ENCODE results near the gene USP28.
"Not testable (repeated sequence)": the region's sequence is repeated elsewhere in the genome, so short reads cannot be mapped to it uniquely, and the experiment has no call there.

USP28 gene

DNA sequence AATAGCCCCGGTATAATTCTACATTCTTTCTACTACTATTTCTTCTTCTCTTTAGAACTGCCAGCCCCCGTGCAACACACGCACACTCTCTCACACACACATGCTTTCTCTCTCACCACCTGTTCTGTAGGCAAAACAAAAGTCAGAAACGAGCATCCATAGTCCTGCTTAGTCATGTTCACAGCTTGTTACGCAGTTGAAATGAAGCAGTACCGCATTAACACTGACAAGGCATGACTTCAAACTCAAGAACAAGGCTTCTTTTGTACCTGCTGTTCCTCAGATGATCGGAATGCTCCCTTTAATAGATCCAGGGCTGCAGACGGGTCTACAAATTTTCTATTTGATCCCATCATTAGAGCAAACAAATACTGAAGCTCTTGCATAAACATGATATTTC, 42.2 kb downstream of the USP28 start:
- no peak for DNase-seq

DNA sequence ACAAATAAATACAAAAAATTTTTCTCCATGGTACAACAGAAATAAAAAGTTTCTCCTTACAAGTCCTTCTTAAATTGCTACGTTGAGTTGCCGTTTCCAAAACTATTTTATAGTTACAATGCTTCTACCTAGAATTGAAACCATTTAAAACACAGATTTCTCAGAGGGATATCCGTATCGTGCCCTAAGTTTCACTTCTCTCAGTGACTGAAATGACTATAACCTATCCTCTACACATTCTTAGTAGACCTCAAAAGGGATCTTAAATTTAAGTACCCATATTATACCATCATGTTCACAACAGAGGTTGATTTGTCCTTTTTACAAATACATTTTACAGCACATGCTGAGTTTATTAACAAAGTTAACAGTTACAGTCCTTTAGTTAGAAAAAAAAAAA, 44.1 kb downstream of the USP28 start:
- DNase-seq: no peak

DNA sequence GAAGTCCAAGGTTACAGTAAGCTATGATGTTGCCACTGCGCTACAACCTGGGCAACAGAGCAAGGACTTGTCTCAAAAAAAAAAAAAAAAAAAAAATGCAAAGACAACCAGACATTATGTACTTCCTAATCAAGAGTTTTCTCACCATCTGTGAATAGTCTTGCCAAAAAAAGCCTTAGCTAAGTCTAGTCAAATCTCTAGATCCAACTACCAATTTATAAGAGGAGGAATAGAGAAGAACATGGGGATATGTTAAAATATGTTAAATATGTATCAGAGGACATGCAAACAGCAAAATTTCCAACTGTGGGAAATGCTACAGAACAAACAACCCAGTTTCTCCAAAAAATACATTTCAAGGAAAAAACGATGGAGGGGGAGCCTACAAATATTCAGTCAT, 45.6 kb downstream of the USP28 start:
- no peak for DNase-seq

DNA sequence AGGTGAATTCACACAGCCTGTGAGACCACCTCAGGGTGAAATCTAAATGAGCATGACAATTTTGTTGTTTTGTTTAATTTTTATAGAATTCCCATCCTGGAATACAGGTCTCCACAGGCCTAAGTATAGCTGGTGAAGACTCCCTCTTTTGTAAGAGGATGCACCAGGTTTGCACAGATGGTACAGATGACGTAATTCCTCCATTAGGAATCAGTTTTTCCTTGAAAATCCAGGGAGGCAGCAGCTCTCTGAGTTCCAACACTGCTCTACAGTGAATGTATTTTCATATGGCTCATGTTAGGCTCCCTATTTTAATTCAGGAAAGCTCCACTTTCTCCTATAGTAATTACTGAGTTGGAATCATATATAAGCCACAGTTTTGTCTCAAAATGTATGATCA, 47.2 kb downstream of the USP28 start:
- no peak for DNase-seq

DNA sequence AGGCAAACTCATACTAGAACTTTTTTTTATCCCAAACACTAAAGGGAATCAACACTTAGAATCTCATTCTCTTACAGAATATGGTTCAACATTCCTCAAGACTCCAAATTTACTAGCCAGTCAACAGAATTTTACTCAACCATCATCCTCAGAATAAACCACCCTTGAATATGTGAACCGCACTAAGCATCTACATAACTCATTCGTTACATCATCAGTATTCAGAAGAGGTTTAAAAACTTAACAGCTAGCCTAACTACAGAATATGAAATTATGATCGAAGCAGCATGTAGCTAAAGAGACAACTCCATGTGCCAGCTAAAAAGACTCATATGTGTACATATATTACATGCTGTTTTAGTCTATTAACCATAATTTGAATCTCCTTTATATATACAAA, 47.9 kb downstream of the USP28 start:
- no peak for DNase-seq

DNA sequence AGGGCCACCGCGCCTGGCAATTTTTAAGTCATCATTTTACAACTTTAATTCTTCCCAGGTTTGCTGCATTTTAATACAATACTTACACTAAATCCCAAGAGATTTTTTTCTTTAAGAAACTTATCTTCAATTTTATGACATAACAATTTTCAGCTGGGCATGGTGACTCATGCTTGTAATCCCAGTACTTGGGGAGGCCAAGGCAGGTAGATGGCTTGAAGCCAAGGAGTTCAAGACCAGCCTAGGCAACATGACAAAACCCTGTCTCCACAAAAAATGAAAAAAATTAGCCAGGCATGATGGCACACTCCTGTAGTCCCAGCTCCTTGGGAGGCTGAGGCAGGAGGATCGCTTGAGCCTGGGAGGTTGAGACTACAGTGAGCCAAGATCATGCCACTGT, 56.9 kb downstream of the USP28 start:
- DNase-seq: no peak

DNA sequence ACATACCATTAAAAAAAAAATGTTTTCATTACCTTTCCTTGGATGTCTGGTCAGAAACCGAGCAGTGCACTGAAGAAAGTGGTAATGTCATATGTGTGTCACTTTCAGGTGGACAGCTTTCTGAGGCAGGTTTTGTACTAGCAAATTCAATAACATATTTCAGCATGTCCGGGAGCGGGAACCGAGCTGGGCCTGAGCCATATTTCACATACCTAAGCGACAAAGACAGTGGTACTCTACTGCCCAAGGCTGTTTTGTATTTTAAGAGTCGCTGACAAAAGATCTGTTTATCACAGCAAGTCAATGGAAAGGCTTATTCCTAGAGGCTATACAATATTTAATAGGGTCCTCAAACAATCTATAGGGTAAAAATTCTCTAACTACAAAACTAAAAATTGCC, 57.7 kb downstream of the USP28 start:
- no peak for DNase-seq

DNA sequence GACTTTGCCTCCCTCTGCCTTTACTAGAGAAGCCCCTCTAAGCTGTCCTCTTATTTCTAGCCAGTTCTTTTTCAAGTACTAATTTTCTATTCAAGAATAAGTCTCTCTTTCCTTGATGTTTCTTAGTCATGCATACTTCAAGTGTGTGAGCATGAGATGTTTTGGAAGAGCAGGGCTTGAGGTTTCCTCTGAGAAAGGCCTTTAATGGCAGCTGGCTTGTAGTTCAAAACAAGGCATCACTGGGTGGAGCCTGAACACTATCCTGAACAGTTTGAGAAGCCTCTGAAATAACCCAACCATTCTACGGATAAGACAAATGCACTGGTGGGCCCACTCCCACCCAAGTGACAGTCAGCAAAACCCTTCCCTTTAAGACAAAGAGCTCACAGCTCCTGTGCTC, 58.2 kb downstream of the USP28 start:
- no peak for DNase-seq

DNA sequence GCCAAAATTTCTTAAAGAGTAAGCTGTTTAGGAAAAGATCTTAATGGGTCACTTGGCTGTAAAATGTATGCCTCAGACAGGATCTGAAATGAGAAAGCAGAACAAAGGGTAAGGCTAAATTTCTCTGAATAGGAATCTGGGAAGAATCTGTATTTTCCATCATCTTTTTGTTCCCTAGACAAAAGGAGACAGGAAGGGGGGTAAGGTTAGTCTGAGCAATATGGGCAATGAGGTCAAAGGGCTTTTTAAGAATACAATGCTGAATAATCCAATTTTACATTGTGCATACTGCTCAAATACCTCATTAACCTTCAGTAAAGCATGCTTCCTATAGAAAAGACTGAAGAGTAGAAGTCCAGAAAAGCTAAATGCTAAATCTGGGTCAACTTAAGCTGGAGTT, 61.2 kb downstream of the USP28 start:
- DNase-seq: no peak

DNA sequence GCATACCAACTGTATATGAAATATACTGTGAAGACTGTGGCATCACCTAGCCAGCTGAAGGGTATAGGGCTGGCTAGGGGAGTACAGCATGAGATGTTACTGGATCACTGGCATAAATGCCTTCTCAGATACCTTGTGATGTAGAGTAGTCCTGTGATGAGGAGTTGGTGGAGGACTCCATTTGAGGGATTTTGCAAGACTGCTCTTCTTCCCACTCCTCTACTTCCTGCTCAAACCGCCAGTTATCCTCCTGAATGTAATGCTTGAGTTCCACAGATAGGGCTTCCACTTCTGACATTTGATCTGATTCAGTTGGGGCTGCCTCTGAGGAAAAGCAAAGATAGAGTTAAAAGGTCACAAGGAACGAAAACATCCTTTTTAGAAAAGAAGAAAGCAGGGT, 66.4 kb downstream of the USP28 start:
- no peak for DNase-seq

DNA sequence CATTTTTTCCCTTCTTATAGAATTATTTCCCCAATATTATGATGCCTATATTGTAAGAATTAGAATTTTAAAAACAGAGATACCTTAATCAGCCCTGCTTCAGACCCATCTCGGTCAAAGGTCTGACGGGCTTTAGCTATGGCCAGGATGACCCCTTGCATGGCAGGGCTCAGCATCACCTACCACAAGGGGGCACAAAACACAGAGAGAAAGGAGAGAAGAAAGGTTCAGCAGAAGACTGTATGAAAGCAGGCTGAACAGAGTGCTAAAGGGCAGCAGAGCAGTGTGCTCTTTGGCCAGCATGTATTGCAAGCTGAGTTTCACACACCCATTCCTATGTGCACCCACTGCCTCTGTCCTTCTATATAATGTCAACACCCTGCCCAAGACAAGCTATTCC, 69.0 kb downstream of the USP28 start:
- DNase-seq: no peak

DNA sequence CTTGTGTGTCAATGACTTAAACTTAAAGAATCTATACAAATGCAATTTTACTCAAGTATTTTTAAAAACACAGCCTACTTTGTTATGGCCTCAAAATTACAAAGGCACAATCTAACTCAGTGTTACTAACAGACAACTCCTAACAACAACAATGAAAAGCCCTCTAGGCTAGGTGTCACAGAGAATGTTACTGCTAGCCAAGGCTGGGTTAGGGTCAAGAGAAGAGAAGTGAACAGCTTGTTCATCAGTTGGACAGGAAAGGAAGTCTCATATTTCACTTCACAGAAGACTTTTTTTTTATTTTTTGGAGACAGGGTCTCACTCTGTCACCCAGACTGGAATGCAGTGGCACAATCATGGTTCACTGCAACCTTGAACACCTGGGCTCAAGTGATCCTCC, 69.7 kb downstream of the USP28 start:
- DNase-seq: no peak

DNA sequence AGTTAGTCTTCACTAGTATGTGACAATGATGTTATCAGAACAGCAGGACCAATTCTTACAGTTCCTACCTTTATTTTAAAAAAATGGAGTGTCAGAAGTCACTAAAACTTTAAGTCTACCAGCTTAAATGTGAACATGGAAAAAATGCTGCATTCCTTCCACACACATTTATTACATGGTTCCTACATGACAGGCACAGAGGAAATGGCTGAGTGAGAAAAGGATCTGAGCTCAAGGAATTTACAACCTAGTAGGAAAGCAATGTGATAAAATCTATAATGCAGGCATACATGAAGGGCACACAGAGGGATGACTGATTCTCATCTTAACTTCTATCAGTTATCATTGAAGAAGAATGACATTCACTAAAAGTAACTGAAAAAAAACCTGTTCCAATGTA, 72.8 kb downstream of the USP28 start:
- no peak for DNase-seq

DNA sequence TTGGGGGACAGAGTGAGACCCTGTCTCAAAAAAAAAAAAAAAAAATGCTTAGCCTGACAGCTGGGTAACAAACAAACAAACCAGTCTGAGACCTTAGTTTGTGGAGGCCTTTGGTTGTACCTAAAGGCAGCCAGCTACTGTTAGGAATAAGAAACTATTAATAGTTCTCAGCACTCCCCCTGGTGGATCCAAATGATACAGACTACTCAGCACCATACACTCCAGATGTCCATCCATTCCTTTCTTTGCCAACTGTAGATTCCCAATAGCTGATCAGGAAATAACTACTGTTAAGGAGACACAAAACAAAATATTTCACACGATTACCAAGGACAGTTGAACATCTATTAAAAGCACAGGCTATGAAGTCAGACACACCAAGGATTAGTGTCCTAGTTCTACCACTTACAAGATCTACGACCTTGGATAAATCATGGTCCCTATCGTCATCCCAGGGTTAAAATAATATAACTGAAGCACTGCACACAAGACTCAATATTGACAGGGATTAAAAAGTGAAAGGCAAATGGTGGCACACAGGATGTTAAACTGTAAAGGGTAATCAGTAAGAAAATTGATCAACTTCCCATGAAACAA, 78.6 kb downstream of the USP28 start:
- DNase-seq: peak; percentile 60

DNA sequence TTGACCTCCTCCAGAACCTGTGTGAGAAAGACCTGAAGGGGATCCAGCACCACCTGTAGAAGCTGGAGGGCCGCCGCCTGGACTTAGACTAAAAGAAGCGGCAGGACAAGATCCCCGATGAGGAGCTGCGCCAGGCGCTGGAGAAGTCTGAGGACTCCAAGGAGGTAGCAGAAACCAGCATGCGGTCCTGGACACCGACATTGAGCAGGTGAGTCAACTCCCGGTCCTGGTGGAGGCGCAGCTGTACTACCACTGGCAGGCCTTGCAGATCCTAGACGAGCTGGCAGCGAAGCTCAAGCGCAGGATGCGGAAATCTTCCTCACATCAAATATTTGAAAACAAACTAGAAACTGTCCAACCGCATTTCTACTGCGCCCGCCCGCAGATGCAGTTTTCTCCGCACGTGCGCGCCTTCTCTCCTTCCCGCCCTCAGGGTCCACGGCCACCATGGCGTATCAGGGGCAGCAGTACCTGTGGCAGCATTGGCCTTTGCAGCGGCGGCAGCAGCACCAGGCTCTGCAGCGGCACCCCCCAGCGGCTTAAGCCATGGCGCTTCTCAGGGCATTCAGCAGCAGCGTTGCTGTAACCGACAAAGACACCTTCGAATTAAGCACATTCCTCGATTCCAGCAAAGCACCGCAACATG, 85.6 kb downstream of the USP28 start:
- DNase-seq: no peak

DNA sequence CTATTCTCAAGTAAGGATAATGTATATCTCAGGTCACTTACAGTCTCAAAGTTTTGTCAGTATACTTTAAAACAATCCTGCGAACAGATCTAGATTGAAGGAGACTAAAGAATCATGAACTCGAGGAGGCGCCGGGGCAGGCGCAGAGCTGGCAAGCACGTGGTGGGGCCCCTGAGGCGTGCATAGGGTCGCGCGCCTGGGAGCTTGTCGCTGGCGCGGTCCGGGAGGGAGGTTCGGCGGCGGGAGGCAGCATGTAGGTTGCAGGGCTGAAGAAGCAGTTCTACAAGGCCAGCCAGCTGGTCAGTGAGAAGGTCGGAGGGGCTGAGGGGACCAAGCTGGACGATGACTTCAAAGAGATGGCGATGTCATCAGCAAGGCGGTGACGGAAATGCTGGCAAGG, 86.4 kb downstream of the USP28 start:
- not testable (repeated sequence) for DNase-seq

DNA sequence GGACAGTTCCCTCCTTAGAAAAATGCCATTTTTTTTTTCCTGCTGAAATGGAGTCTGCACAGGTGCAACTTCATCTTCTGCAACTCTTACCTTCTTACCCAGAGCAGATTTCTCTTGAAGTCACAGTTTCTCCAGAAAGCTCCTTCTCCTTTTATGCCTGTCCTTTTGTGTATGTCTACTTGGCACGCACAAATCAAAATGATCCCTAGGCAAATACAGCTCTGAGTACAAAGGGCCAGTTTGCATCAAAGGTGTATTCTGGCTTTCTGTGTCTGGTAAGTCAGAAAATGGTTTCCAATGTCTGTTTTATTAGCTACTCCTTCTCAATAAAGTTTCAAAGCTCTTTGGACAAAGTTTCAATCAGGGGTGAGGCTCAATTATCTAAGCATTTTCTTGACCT, 93.2 kb downstream of the USP28 start:
- DNase-seq: no peak

DNA sequence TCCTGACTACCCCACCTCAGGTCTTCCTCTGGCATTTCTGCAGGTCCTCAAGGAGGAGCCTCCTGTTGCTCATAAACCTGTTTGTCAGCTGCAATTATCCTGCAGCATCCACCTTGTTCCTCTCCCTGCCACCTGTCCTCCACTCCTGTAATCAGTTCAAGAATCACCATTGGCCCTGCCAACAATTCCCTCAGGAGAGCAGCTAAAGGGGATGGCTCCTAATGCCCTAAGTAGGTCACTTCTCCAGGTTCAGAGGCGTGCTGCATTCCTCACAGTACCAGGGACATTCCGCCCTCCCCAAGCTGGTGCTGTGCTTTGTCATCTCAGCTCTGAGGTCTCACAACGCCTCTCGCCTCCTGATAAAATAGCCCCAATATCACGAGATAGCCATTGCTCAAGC, 93.7 kb downstream of the USP28 start:
- no peak for DNase-seq

DNA sequence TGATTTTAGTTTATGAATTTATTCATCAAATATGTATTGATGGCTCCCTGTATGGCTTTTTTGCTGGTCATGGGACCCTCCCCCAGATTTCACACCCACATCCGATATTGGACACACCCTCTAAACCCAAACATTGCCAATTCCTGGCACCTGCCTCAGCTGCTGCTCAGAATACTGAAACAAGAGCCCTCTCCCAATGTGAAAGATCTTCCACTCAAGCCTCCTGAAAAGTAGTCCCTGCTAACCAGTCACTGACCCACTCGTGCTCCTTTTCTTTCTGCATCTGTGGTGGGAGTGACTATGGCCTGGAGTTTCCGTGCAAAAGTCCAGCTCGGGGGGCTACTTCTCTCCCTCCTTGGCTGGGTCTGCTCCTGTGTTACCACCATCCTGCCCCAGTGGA, 95.9 kb downstream of the USP28 start, which contains the start of gene CLDN25:
TSS of gene CLDN25 (plus strand) at position 301 of the 400 bp plus-strand sequence. CDS start at position 301, 0 bp downstream.
- no peak for DNase-seq

DNA sequence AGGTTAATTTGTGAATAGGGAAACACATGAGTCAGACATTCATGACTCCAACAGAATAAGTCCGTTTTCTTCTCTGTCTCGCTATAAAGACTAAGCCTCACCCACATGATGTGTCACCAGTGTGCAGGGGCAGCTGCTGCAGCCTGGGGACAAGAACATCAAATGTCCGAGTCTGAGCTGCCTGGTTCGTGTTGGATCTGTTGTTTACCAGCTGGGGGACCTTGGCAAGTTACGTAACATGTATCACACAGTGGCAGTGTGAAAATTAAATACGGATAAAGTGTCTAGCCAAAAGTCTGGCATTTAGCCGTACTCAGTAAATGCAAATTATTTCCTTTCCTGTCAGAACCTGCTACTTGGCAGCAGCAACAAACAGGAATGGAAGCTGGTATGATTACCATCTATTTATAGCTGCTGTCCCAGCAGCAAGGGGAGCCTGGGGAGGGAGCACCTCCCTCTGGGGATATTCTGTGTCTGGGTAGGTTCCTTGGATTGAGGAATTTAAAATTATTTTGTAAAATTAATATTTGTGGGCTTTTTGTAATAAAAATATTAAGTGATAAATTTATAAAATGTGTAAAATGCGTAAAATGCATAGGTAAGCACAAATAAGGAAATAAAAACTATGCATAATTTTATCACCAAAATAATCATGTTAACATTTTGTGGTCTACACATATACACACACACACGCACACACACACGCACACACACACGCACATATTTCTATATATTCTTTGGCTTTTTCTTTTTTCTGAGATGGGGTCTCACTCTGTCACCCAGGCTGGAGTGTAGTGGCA, 97.1 kb downstream of the USP28 start:
- peak; percentile 72 for DNase-seq

DNA sequence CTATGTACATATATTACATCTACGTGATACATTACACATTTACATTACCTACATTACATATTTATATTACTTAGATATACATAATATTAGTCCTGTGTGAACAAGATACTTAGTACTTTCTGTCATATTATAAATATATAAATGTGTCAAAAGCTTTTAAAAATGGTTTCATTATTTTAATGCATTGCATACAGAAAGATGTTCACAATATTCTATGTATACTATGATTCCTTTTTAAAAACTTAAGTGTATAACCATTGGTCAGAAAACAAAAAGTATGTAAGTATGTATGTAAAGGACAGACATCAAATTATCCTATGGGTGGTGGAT, 101.2 kb downstream of the USP28 start:
- DNase-seq: no peak

DNA sequence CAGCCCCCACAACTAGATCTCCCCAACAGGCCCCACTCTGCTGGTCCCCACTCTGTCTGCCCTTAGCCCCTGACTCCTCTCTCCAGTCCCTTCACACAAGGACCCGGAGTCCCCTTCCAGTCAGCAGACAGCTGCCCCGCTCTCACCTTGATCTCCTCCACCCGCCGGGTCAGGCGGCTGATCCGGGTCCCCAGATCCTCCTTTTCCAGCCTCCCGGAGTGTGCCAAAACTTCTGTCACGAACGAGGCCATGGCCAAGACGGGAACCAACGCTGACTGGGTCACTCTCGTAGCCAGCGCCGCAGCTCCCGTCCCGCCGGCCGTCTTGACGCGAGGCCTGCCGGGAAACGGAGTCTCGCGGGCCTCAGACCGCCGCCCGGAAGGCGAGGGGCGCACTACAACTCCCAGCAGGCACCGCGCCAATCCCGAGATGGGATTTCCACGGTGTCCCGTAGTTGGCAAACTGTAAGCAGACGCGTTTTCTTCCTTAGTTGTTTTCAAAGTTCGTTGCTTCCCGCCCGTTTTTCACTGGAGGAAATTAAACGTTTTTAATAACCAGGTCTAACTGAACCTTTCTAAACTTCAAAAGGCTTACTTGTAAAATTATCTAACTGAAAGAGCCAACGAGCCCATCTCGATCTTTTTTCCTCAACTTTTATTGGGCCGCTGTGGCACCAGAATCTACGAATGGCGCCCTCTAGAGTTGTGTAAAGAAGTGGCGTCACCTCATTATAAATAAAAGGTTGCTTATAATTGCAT, 101.8 kb downstream of the USP28 start, which contains the start of gene ZW10:
TSS of gene ZW10 (minus strand) at position 277 of the 758 bp plus-strand sequence. CDS start at position 251, 26 bp downstream.
- DNase-seq: peak; percentile 93

DNA sequence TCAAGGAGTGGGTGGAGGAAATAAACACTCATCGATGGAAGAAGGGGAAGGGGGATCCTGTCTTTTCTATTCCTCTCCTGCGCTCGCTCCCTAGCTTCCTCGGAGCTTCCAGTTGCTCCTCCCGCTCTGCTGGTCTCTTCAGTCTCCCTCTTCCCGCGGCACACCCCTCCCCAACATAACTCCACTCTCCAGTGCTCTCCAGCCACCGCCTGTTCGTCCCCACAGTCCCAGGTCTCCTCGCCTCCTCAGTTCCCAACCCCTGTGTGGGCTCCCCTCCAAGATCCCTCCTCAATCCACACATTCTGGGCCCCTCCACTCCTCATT, 102.3 kb downstream of the USP28 start:
- DNase-seq: no peak

DNA sequence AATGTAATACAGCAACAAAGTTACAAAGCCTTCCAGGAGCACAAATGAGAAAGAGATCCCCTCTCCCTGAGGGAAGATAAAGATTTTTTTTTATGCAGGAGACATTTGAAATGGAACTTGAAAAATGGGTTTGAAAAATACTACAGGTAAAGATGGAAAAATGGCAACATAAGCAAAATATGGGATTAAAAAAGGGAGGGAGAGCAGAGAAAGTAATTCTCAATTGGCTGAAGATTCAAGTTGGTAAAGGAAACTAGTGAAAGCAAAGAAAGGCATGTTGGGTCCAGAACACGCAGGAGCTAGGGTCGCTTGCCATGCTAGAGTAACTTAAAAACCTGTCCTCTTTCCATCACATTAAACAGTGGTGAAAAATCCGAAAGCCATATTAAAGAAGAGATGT, 103.4 kb downstream of the USP28 start:
- DNase-seq: no peak

Measured in NCI-H1105 (cell line).